ENCODE measurements around the gene DCLRE1C. TPM values are rescaled to one million over a fixed set of nuclear protein-coding genes. Genes with fewer than 3 reads are reported as not detected.
A peak's percentile ranks its signal among the peaks of the same experiment; 100 is the strongest.

DCLRE1C gene
- total and polyA plus RNA-seq, 9 of the 15 experiments (the other 6 are each of a cell fraction or from before 2014, with no cell fraction given), result 8.8 to 22.2 (median 13.9) TPM

GRCh38 chr10:14954001-14954770 lies at the start of gene DCLRE1C (continued):
- TF ChIP-seq CEBPZ (IDR thresholded peaks at IDR 0.05; ENCODE audit: borderline replicate concordance, low read depth, low read length) (no peak), ZNF253 (CRISPR knock-in tag; conservative IDR thresholded peaks at IDR 0.05) (no peak), NCOA6 (IDR thresholded peaks at IDR 0.05) (no peak), ZC3H4 (CRISPR knock-in tag; IDR thresholded peaks at IDR 0.05; ENCODE audit: borderline replicate concordance) (no peak), ZNF318 (IDR thresholded peaks at IDR 0.05; ENCODE audit: borderline replicate concordance in 1 of 2, low read depth in 1 of 2) (peak in 1 of 2 experiments; percentile 4; a peak in 1 of 4 replicates), ADNP (tag; IDR thresholded peaks at IDR 0.05) (no peak), ASH1L (IDR thresholded peaks at IDR 0.05; ENCODE audit: borderline replicate concordance, low read depth, partially characterized antibody) (peak; percentile 80), ZC3H8 (IDR thresholded peaks at IDR 0.05) (no peak), ZNF175 (CRISPR knock-in tag; IDR thresholded peaks at IDR 0.05; ENCODE audit: low read depth) (no peak), RAD51 (IDR thresholded peaks at IDR 0.05; ENCODE audit: borderline replicate concordance, low read depth) (no peak), KDM5B (IDR thresholded peaks at IDR 0.05; ENCODE audit: insufficient replicate concordance, low read depth, low read length) (peak; percentile 91), MEF2A (IDR thresholded peaks at IDR 0.05; ENCODE audit: control insufficient read depth, low read depth, low read length) (no peak), FOXJ3 (CRISPR knock-in tag; IDR thresholded peaks at IDR 0.05) (no peak)
